ENCODE measurements around the gene BNIPL.
A peak's percentile ranks its signal among the peaks of the same experiment; 100 is the strongest.

BNIPL gene

GRCh38 chr1:151012684-151013471, 23.5 kb upstream of the BNIPL start:
- peak overlapping the region; percentile 27 for H3K27ac ChIP-seq (ENCODE audit: low read depth, low read length)
- H3K27me3 ChIP-seq (ENCODE audit: control insufficient read depth, insufficient read depth, low read length), result no peaks in the 10 kb centered on the region
- no peak overlapping the region for H3K4me3 ChIP-seq (ENCODE audit: low read length)
- no peaks in the 10 kb centered on the region for H3K36me3 ChIP-seq (ENCODE audit: control insufficient read depth, insufficient read depth, low read length)
- H3K9ac ChIP-seq (ENCODE audit: low read length), result no peak overlapping the region
- peaks cover 2% of the 10 kb centered on the region for H3K4me1 ChIP-seq (ENCODE audit: control insufficient read depth, insufficient read depth, low read length)

- H3K27ac ChIP-seq (ENCODE audit: low read depth, low read length), result peak overlapping the region; percentile 27
- peaks cover 6% of the 10 kb centered on the region for H3K36me3 ChIP-seq (ENCODE audit: control insufficient read depth, insufficient read depth, low read length)
- no peak overlapping the region for H3K9ac ChIP-seq (ENCODE audit: low read length)
- H3K4me3 ChIP-seq (ENCODE audit: low read length), result no peak overlapping the region
- H3K27me3 ChIP-seq (ENCODE audit: control insufficient read depth, insufficient read depth, low read length), result no peaks in the 10 kb centered on the region
- no peaks in the 10 kb centered on the region for H3K4me1 ChIP-seq (ENCODE audit: control insufficient read depth, insufficient read depth, low read length)
Measured at GRCh38 chr1:151013518-151013917, 22.9 kb upstream of the BNIPL start.

- no peak overlapping the region for H3K9ac ChIP-seq (ENCODE audit: low read length)
- no peak overlapping the region for H3K4me3 ChIP-seq (ENCODE audit: low read length)
- peak overlapping the region; percentile 15 for H3K27ac ChIP-seq (ENCODE audit: low read depth, low read length)
Measured at GRCh38 chr1:151024540-151025146, 11.7 kb upstream of the BNIPL start.

GRCh38 chr1:151026460-151026859, 9.9 kb upstream of the BNIPL start:
- Histone ChIP-seq H3K4me3 (ENCODE audit: low read length) (no peak overlapping the region), H3K27ac (ENCODE audit: low read depth, low read length) (no peak overlapping the region), H3K36me3 (ENCODE audit: control insufficient read depth, insufficient read depth, low read length) (peaks cover 7% of the 10 kb centered on the region), H3K9ac (ENCODE audit: low read length) (no peak overlapping the region), H3K4me1 (ENCODE audit: control insufficient read depth, insufficient read depth, low read length) (peaks cover 3% of the 10 kb centered on the region), H3K27me3 (ENCODE audit: control insufficient read depth, insufficient read depth, low read length) (no peaks in the 10 kb centered on the region)

More at GRCh38 chr1:151024540-151025146, 11.7 kb upstream of the BNIPL start:
- Histone ChIP-seq H3K4me1 (ENCODE audit: control insufficient read depth, insufficient read depth, low read length) (peaks cover 3% of the 10 kb centered on the region), H3K36me3 (ENCODE audit: control insufficient read depth, insufficient read depth, low read length) (peaks cover 7% of the 10 kb centered on the region), H3K27me3 (ENCODE audit: control insufficient read depth, insufficient read depth, low read length) (no peaks in the 10 kb centered on the region)

GRCh38 chr1:151032164-151032563, 4.2 kb upstream of the BNIPL start:
- no peak overlapping the region for H3K9ac ChIP-seq (ENCODE audit: low read length)
- no peak overlapping the region for H3K27ac ChIP-seq (ENCODE audit: low read depth, low read length)
- H3K36me3 ChIP-seq (ENCODE audit: control insufficient read depth, insufficient read depth, low read length), result peaks cover 4% of the 10 kb centered on the region
- H3K27me3 ChIP-seq (ENCODE audit: control insufficient read depth, insufficient read depth, low read length), result no peaks in the 10 kb centered on the region
- no peaks in the 10 kb centered on the region for H3K4me1 ChIP-seq (ENCODE audit: control insufficient read depth, insufficient read depth, low read length)
- H3K4me3 ChIP-seq (ENCODE audit: low read length), result no peak overlapping the region

GRCh38 chr1:151035167-151035566, 1.2 kb upstream of the BNIPL start:
- Histone ChIP-seq H3K4me3 (ENCODE audit: low read length) (no peak overlapping the region), H3K4me1 (ENCODE audit: control insufficient read depth, insufficient read depth, low read length) (no peaks in the 10 kb centered on the region), H3K27ac (ENCODE audit: low read depth, low read length) (no peak overlapping the region), H3K27me3 (ENCODE audit: control insufficient read depth, insufficient read depth, low read length) (no peaks in the 10 kb centered on the region), H3K36me3 (ENCODE audit: control insufficient read depth, insufficient read depth, low read length) (peaks cover 2% of the 10 kb centered on the region), H3K9ac (ENCODE audit: low read length) (no peak overlapping the region)

- Histone ChIP-seq H3K27ac (ENCODE audit: low read depth, low read length) (no peak overlapping the region), H3K36me3 (ENCODE audit: control insufficient read depth, insufficient read depth, low read length) (no peaks in the 10 kb centered on the region), H3K4me1 (ENCODE audit: control insufficient read depth, insufficient read depth, low read length) (no peaks in the 10 kb centered on the region), H3K4me3 (ENCODE audit: low read length) (no peak overlapping the region), H3K27me3 (ENCODE audit: control insufficient read depth, insufficient read depth, low read length) (no peaks in the 10 kb centered on the region), H3K9ac (ENCODE audit: low read length) (no peak overlapping the region)
Measured at GRCh38 chr1:151037032-151037431, 646 bp downstream of the BNIPL start.

GRCh38 chr1:151039521-151039920, 3.1 kb downstream of the BNIPL start:
- no peaks in the 10 kb centered on the region for H3K36me3 ChIP-seq (ENCODE audit: control insufficient read depth, insufficient read depth, low read length)
- H3K27me3 ChIP-seq (ENCODE audit: control insufficient read depth, insufficient read depth, low read length), result no peaks in the 10 kb centered on the region
- no peak overlapping the region for H3K27ac ChIP-seq (ENCODE audit: low read depth, low read length)
- H3K4me1 ChIP-seq (ENCODE audit: control insufficient read depth, insufficient read depth, low read length), result no peaks in the 10 kb centered on the region
- no peak overlapping the region for H3K9ac ChIP-seq (ENCODE audit: low read length)
- no peak overlapping the region for H3K4me3 ChIP-seq (ENCODE audit: low read length)

GRCh38 chr1:151043163-151043562, 6.8 kb downstream of the BNIPL start:
- H3K4me3 ChIP-seq (ENCODE audit: low read length), result no peak overlapping the region

GRCh38 chr1:151047591-151047924, 11.2 kb downstream of the BNIPL start, which contains the start of gene C1orf56:
Gene C1orf56, plus strand, starts transcription at chr1:151047751. Its CDS starts 97 bp downstream, at chr1:151047848.
- peaks cover 6% of the 10 kb centered on the region for H3K4me1 ChIP-seq (ENCODE audit: control insufficient read depth, insufficient read depth, low read length)
- peak within 1 kb of the TSS; percentile 91 for H3K27ac ChIP-seq (ENCODE audit: low read depth, low read length)
- no peaks in the 10 kb centered on the region for H3K27me3 ChIP-seq (ENCODE audit: control insufficient read depth, insufficient read depth, low read length)
- peaks cover 5% of the 10 kb centered on the region for H3K36me3 ChIP-seq (ENCODE audit: control insufficient read depth, insufficient read depth, low read length)
- H3K9ac ChIP-seq (ENCODE audit: low read length), result peak within 1 kb of the TSS; percentile 85
- H3K4me3 ChIP-seq (ENCODE audit: low read length), result peak within 1 kb of the TSS; percentile 95

More at GRCh38 chr1:151043163-151043562, 6.8 kb downstream of the BNIPL start:
- H3K27me3 ChIP-seq (ENCODE audit: control insufficient read depth, insufficient read depth, low read length), result no peaks in the 10 kb centered on the region
- H3K9ac ChIP-seq (ENCODE audit: low read length), result no peak overlapping the region
- H3K36me3 ChIP-seq (ENCODE audit: control insufficient read depth, insufficient read depth, low read length), result no peaks in the 10 kb centered on the region
- H3K27ac ChIP-seq (ENCODE audit: low read depth, low read length), result no peak overlapping the region
- H3K4me1 ChIP-seq (ENCODE audit: control insufficient read depth, insufficient read depth, low read length), result peaks cover 2% of the 10 kb centered on the region

GRCh38 chr1:151047925-151048644, 11.7 kb downstream of the BNIPL start:
- H3K36me3 ChIP-seq (ENCODE audit: control insufficient read depth, insufficient read depth, low read length), result peaks cover 8% of the 10 kb centered on the region
- H3K4me3 ChIP-seq (ENCODE audit: low read length), result peak overlapping the region; percentile 95
- peaks cover 6% of the 10 kb centered on the region for H3K4me1 ChIP-seq (ENCODE audit: control insufficient read depth, insufficient read depth, low read length)
- H3K27me3 ChIP-seq (ENCODE audit: control insufficient read depth, insufficient read depth, low read length), result no peaks in the 10 kb centered on the region
- peak overlapping the region; percentile 85 for H3K9ac ChIP-seq (ENCODE audit: low read length)
- H3K27ac ChIP-seq (ENCODE audit: low read depth, low read length), result peak overlapping the region; percentile 91

GRCh38 chr1:151048645-151049032, 12.3 kb downstream of the BNIPL start:
- H3K27ac ChIP-seq (ENCODE audit: low read depth, low read length), result peak overlapping the region; percentile 91
- H3K4me1 ChIP-seq (ENCODE audit: control insufficient read depth, insufficient read depth, low read length), result peaks cover 6% of the 10 kb centered on the region
- H3K36me3 ChIP-seq (ENCODE audit: control insufficient read depth, insufficient read depth, low read length), result peaks cover 12% of the 10 kb centered on the region
- peak overlapping the region; percentile 95 for H3K4me3 ChIP-seq (ENCODE audit: low read length)
- no peaks in the 10 kb centered on the region for H3K27me3 ChIP-seq (ENCODE audit: control insufficient read depth, insufficient read depth, low read length)
- no peak overlapping the region for H3K9ac ChIP-seq (ENCODE audit: low read length)
